GM23338 (cell line): ENCODE measurements around the gene ZNF26. TPM values are rescaled to one million over a fixed set of nuclear protein-coding genes. Genes with fewer than 3 reads are reported as not detected.

Experiments
- ATAC-seq: fragments of 200-7000 bp; cut with Tn5 transposase; 3 replicates; pipeline ENCODE4 v1.9.1; 2020
- DNase-seq: peaks from one replicate; pipeline ENCODE4 v3.0.0-alpha.2; 2015; ENCODE audit warnings: low spot score
- H2AFZ ChIP-seq: fragments of 200-600 bp; sonication (generic); 2 replicates; pipeline ENCODE4 v1.8.0; 2016; ENCODE audit warnings: antibody characterized with exemption, mild to moderate bottlenecking, moderate library complexity
- H3F3A ChIP-seq: fragments of 200-600 bp; sonication (generic); replicated peaks from 2 replicates; pipeline ENCODE4 v1.8.0; 2017; ENCODE audit warnings: antibody characterized with exemption, mixed run types, low read depth
- H3K27ac ChIP-seq: fragments of 200-600 bp; sonication (generic); 2 replicates; pipeline ENCODE4 v1.6.1; 2016; ENCODE audit warnings: low read depth
- H3K27me3 ChIP-seq: fragments of 200-600 bp; sonication (generic); 2 replicates; pipeline ENCODE4 v1.8.0; 2016; ENCODE audit warnings: mild to moderate bottlenecking, mixed run types, moderate library complexity; ENCODE audit not compliant: insufficient read depth
- H3K36me3 ChIP-seq: fragments of 200-600 bp; sonication (generic); 2 replicates; pipeline ENCODE4 v1.8.0; 2016; ENCODE audit warnings: mild to moderate bottlenecking; ENCODE audit not compliant: insufficient read depth
- H3K4me1 ChIP-seq: fragments of 200-600 bp; sonication (generic); 2 replicates; pipeline ENCODE4 v1.8.0; 2016; ENCODE audit warnings: mild to moderate bottlenecking, moderate library complexity; ENCODE audit not compliant: insufficient read depth
- H3K4me2 ChIP-seq: fragments of 200-600 bp; sonication (generic); 2 replicates; pipeline ENCODE4 v1.7.1; 2017; ENCODE audit warnings: mixed run types
- H3K4me3 ChIP-seq: fragments of 200-600 bp; sonication (generic); 2 replicates; pipeline ENCODE4 v1.6.1; 2016; ENCODE audit warnings: mixed run types
- H3K79me2 ChIP-seq: fragments of 200-600 bp; sonication (generic); replicated peaks from 2 replicates; pipeline ENCODE4 v1.8.0; 2017; ENCODE audit warnings: mild to moderate bottlenecking; ENCODE audit not compliant: insufficient read depth
- H3K9me2 ChIP-seq: fragments of 200-600 bp; sonication (generic); 2 replicates; pipeline ENCODE4 v1.8.0; 2017; ENCODE audit not compliant: insufficient read depth
- H4K20me1 ChIP-seq: fragments of 200-600 bp; sonication (generic); replicated peaks from 2 replicates; pipeline ENCODE4 v1.8.0; 2017; ENCODE audit warnings: mild to moderate bottlenecking; ENCODE audit not compliant: insufficient read depth
- H3K27ac Mint-ChIP-seq: 2 replicates; pipeline ENCODE4 v1.8.0; 2020; ENCODE audit warnings: inconsistent platforms, mild to moderate bottlenecking, moderate library complexity, mixed read lengths
- H3K27me3 Mint-ChIP-seq: 3 replicates; pipeline ENCODE4 v1.8.0; 2022; ENCODE audit warnings: low read depth, mild to moderate bottlenecking, moderate library complexity, mixed read lengths, inconsistent platforms; ENCODE audit not compliant: insufficient read depth, poor library complexity
- H3K36me3 Mint-ChIP-seq: 3 replicates; pipeline ENCODE4 v1.8.0; 2021; ENCODE audit warnings: low read depth, mild to moderate bottlenecking, inconsistent platforms, moderate library complexity, mixed read lengths
- H3K4me1 Mint-ChIP-seq: 3 replicates; pipeline ENCODE4 v1.8.0; 2020; ENCODE audit warnings: mild to moderate bottlenecking, inconsistent platforms, mixed read lengths
- H3K4me3 Mint-ChIP-seq: 3 replicates; pipeline ENCODE4 v1.8.0; 2021; ENCODE audit warnings: moderate library complexity, mild to moderate bottlenecking, inconsistent platforms, mixed read lengths
- H3K9me3 Mint-ChIP-seq: 3 replicates; pipeline ENCODE4 v1.8.0; 2020; ENCODE audit warnings: moderate library complexity, mild to moderate bottlenecking, inconsistent platforms, mixed read lengths
- EZH2 ChIP-seq: fragments of 200-600 bp; sonication (generic); IDR thresholded peaks from one replicate; pipeline ENCODE4 v1.8.0; 2017; ENCODE audit warnings: antibody characterized with exemption, mild to moderate bottlenecking, low read depth; ENCODE audit not compliant: unreplicated experiment
- EZH2phosphoT487 ChIP-seq: fragments of 200-600 bp; sonication (generic); IDR thresholded peaks from one replicate; pipeline ENCODE4 v1.8.1; 2018; ENCODE audit warnings: antibody characterized with exemption; ENCODE audit not compliant: unreplicated experiment
- JUNB ChIP-seq: IDR thresholded peaks from one replicate; pipeline ENCODE4 v1.6.1; 2016; ENCODE audit warnings: antibody characterized with exemption; ENCODE audit not compliant: unreplicated experiment
- POLR2AphosphoS5 ChIP-seq: IDR thresholded peaks from 2 replicates; pipeline ENCODE4 v1.6.1; 2016; ENCODE audit warnings: antibody characterized with exemption, low read depth
- STAT1 ChIP-seq: IDR thresholded peaks from one replicate; pipeline ENCODE4 v1.6.1; 2016; ENCODE audit warnings: antibody characterized with exemption; ENCODE audit not compliant: unreplicated experiment
- ZNF114 ChIP-seq: fragments of 250-450 bp; sonication (Bioruptor Pico); IDR thresholded peaks from 2 replicates; pipeline ENCODE4 v1.5.0; 2020; ENCODE audit warnings: mild to moderate bottlenecking, moderate library complexity
- ZNF331 ChIP-seq: fragments of 250-450 bp; sonication (Bioruptor Pico); IDR thresholded peaks from 2 replicates; pipeline ENCODE4 v1.5.0; 2020; ENCODE audit warnings: low read depth, mild to moderate bottlenecking, moderate library complexity
- ZNF462 ChIP-seq: fragments of 250-450 bp; sonication (Bioruptor Pico); IDR thresholded peaks from 2 replicates; pipeline ENCODE4 v1.5.0; 2020; ENCODE audit warnings: mild to moderate bottlenecking, moderate library complexity
- polyA plus RNA-seq: library from polyadenylated mRNA; unstranded; fragments of >200 nt; fragmentation: Nextera tagmentation; extraction: Ambion mirVana; gene quantifications from 2 replicates; pipeline ENCODE4 v1.2.1, GENCODE V29; 2016
- total RNA-seq: library from RNA; depleted of rRNA; stranded (reverse); fragments of >200 nt; shearing (Covaris generic); gene quantifications from 2 replicates; pipeline ENCODE4 v1.2.3, GENCODE V29; 2014
- TF ChIP-seq, protein P1 (sequence below), 2 experiments: fragments of 200-600 bp in 1 of 2; sonication (generic) in 1 of 2; conservative IDR thresholded peaks; 2 replicates each; pipeline versions ENCODE4 v1.5.1 to v1.6.1; 2016 to 2017; ENCODE audit warnings: antibody characterized with exemption in 2 of 2, low read depth in 2 of 2, mild to moderate bottlenecking in 2 of 2, moderate library complexity in 1 of 2

Gene ZNF26
- total and polyA plus RNA-seq, 2 experiments from 2014 or later, result 4.8 to 18.9 TPM

GRCh38 chr12:132948146-132949066 lies 37.8 kb upstream of the ZNF26 start (continued):
- TF ChIP-seq, protein P1, sequence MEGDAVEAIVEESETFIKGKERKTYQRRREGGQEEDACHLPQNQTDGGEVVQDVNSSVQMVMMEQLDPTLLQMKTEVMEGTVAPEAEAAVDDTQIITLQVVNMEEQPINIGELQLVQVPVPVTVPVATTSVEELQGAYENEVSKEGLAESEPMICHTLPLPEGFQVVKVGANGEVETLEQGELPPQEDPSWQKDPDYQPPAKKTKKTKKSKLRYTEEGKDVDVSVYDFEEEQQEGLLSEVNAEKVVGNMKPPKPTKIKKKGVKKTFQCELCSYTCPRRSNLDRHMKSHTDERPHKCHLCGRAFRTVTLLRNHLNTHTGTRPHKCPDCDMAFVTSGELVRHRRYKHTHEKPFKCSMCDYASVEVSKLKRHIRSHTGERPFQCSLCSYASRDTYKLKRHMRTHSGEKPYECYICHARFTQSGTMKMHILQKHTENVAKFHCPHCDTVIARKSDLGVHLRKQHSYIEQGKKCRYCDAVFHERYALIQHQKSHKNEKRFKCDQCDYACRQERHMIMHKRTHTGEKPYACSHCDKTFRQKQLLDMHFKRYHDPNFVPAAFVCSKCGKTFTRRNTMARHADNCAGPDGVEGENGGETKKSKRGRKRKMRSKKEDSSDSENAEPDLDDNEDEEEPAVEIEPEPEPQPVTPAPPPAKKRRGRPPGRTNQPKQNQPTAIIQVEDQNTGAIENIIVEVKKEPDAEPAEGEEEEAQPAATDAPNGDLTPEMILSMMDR (conservative IDR thresholded peaks at IDR 0.05; ENCODE audit: low read depth in 2 of 2), result no peak
- TF ChIP-seq EZH2phosphoT487 (no peak), POLR2AphosphoS5 (no peak), EZH2 (no peak), JUNB (no peak)

DNA sequence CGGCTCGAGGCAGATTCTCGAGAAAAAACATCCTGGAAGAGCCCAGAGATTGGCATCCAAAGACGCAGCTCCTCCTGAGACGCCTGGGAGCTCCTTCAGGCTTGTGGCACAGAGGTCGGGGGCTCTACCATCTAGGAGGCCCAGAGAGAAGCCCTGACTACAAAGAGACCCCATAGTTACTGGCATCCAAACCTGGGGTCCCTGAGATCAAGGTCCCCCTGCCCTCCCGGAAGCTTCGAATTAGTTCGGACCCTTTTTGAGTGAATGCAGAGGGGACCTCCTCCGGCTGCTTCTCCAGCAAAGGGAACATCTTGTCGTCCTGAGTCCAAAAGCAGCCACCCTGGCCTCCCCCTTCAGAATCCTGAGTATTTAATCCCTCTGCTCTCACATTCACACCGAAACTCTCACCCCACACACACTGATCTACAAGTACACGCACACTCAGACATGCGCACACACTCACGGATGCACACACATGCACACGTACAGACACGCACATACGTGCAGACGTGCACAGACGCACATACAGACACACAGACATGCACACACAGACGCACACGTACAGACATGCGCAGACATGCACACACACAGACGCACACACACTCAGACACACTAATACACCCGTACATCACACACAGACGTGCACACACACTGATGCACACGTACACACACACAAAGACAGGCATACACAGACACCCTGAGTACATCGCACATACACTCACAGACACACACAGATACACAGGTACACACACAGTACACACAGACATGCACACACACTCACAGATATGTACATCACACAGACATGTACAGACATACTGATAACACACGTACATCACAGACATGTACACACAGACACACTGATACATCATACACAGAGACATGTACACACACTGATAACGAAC lies 36.0 kb upstream of the ZNF26 start:
- Histone ChIP-seq H3K9me2 (no peaks in the 10 kb centered on the region), H3K4me3 (no peak overlapping the region), H3K4me1 (peaks cover 2% of the 10 kb centered on the region; the same call in 1 of the 2 replicates), H3K4me2 (no peak overlapping the region), H4K20me1 (no peaks in the 10 kb centered on the region), H3K27ac (no peak overlapping the region), H3F3A (peaks cover 16% of the 10 kb centered on the region), H3K36me3 (0 out of 2 replicates have a peak, but pooled peaks cover 3% of the 10 kb centered on the region), H3K79me2 (peaks cover 29% of the 10 kb centered on the region), H2AFZ (no peak overlapping the region), H3K27me3 (no peaks in the 10 kb centered on the region)
- H3K9me3 Mint-ChIP-seq, result peaks cover 10% of the 10 kb centered on the region
- no peak overlapping the region for H3K4me3 Mint-ChIP-seq
- TF ChIP-seq, protein P1 (conservative IDR thresholded peaks at IDR 0.05; ENCODE audit: low read depth in 2 of 2), result no peak
- no peak for TF ChIP-seq ZNF114
- no peak for TF ChIP-seq POLR2AphosphoS5
- TF ChIP-seq ZNF462 (CRISPR knock-in tag), result no peak
- no peak for TF ChIP-seq ZNF331 (CRISPR knock-in tag)
- no peak for TF ChIP-seq EZH2phosphoT487
- no peak for TF ChIP-seq STAT1
- ATAC-seq (no peak), DNase-seq (no peak)
- H3K36me3 Mint-ChIP-seq, result peaks cover 73% of the 10 kb centered on the region
- H3K4me1 Mint-ChIP-seq, result peaks cover 7% of the 10 kb centered on the region
- H3K27me3 Mint-ChIP-seq, result peaks cover 14% of the 10 kb centered on the region
- no peak overlapping the region for H3K27ac Mint-ChIP-seq
